ENCODE measurements around the gene GYS1. TPM values are rescaled to one million over a fixed set of nuclear protein-coding genes. Genes with fewer than 3 reads are reported as not detected.

GYS1 gene
- total and polyA plus RNA-seq, 2 of the 8 experiments (the other 6 are each of a cell fraction or from before 2014, with no cell fraction given): 30.0 to 38.7 TPM

DNA sequence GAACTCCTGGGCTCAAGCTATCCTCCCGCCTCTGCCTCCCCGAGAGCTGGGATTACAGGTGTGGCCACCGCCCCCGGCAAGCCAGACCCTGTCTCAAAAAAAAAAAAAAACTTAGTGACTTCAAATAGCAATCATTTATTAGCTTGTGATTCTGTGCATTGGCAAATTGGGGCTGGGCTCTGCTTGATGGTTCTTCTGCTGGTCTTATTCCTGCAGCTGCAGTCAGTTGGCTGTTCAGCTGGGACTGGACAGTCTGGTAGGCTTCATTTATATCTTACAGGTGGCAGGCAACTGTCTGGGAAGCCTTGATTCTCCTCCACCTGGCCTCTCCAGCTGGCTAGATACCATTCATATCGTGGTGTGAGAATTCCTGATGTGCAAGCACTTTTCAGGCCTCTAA, 52.2 kb downstream of the GYS1 start:
- Histone ChIP-seq H2BK15ac (ENCODE audit: low read length) (no peak overlapping the region), H2BK120ac (replicated peaks; ENCODE audit: low read depth, low read length) (no peak overlapping the region), H2BK12ac (ENCODE audit: low read depth, low read length) (no peak overlapping the region), H4K5ac (ENCODE audit: insufficient read length, low read depth, low read length) (no peak overlapping the region), H3K14ac (ENCODE audit: insufficient read length) (no peak overlapping the region), H3K4me2 (ENCODE audit: insufficient read depth in 1 of 2, low read depth in 2 of 2, low read length in 2 of 2) (no peak overlapping the region), H2BK5ac (ENCODE audit: low read depth, low read length) (no peak overlapping the region), H4K8ac (ENCODE audit: extremely low read depth, insufficient read depth, low read length) (no peak overlapping the region), H3K23ac (ENCODE audit: insufficient read length) (no peak overlapping the region), H3K18ac (ENCODE audit: extremely low read depth, low read length) (no peak overlapping the region), H2AK5ac (ENCODE audit: low read depth, low read length) (no peak overlapping the region), H4K91ac (replicated peaks; ENCODE audit: insufficient read length, low read length) (no peak overlapping the region), H2AFZ (ENCODE audit: low read length) (no peak overlapping the region), H3K9ac (replicated peaks in 1 of 4; ENCODE audit: extremely low read depth in 1 of 4, low read depth in 3 of 4, low read length in 3 of 4) (no peak overlapping the region), H2BK20ac (ENCODE audit: low read length) (no peak overlapping the region), H3K9me3 (ENCODE audit: insufficient read depth in 2 of 2, low read depth in 1 of 2, low read length in 1 of 2) (no peaks in the 10 kb centered on the region), H3K4me1 (replicated peaks in 1 of 4; ENCODE audit: control insufficient read depth in 3 of 4, insufficient read depth in 4 of 4, low read length in 3 of 4) (no peaks in the 10 kb centered on the region), H3K4ac (replicated peaks; ENCODE audit: insufficient read length, low read depth, low read length) (no peak overlapping the region), H3K23me2 (ENCODE audit: low read depth, low read length) (no peaks in the 10 kb centered on the region), H3K56ac (replicated peaks; ENCODE audit: insufficient read length, low read depth, low read length) (no peak overlapping the region), H3K79me1 (ENCODE audit: low read depth, low read length) (no peaks in the 10 kb centered on the region; the same call in 1 of the 2 replicates), H4K20me1 (replicated peaks in 1 of 2; ENCODE audit: control insufficient read depth in 1 of 2, insufficient read depth in 2 of 2, low read length in 2 of 2) (peaks cover 0 to 2% of the 10 kb centered on the region in 2 experiments), H3K4me3 (ENCODE audit: extremely low read depth in 1 of 4, insufficient read depth in 2 of 4, low read depth in 3 of 4, low read length in 4 of 4) (no peak overlapping the region), H3K36me3 (ENCODE audit: control insufficient read depth in 2 of 4, insufficient read depth in 4 of 4, low read length in 3 of 4) (no peaks in the 10 kb centered on the region), H3K27me3 (replicated peaks in 1 of 4; ENCODE audit: control insufficient read depth in 3 of 4, extremely low read depth in 1 of 4, insufficient read depth in 3 of 4, low read length in 3 of 4) (no peaks in the 10 kb centered on the region), H3K27ac (ENCODE audit: low read depth, low read length) (no peak overlapping the region), H3K79me2 (ENCODE audit: control insufficient read depth in 1 of 2, insufficient read depth in 2 of 2, low read length in 2 of 2) (no peaks in the 10 kb centered on the region)
- no peak for DNase-seq (ENCODE audit: low read depth in 1 of 2, low spot score in 2 of 2)
- CTCF ChIA-PET (ENCODE audit: partially characterized antibody): interaction anchor here (0.6 to 1.1 kb wide), 3 partner anchors 12 to 91 kb away, joined by 3 to 5 read pairs (median 3); partner anchors contain the start of gene CGB2
- WGBS, 2 experiments (ENCODE audit: extremely low coverage in 1 of 2, insufficient coverage in 1 of 2, insufficient read length in 1 of 2, insufficient replicate concordance in 2 of 2, low coverage in 1 of 2, low lambda C conversion rate in 2 of 2, missing lambda C conversion rate in 1 of 2): 91% methylated on average over 5 of the region's 5 CpGs; no CpG with 5 or more reads in 1 of the 2 experiments
- no peak for TF ChIP-seq PHF8 (conservative IDR thresholded peaks at IDR 0.05; ENCODE audit: low read depth, low read length)
- TF ChIP-seq TEAD4 (IDR thresholded peaks at IDR 0.05; ENCODE audit: low read depth, low read length): no peak
- no peak for TF ChIP-seq NANOG (IDR thresholded peaks at IDR 0.05; ENCODE audit: insufficient read depth, low read depth, low read length, poor library complexity, severe bottlenecking)
- no peak for TF ChIP-seq HDAC6 (IDR thresholded peaks at IDR 0.05; ENCODE audit: low read depth, low read length)
- TF ChIP-seq RFX5 (IDR thresholded peaks at IDR 0.05; ENCODE audit: borderline replicate concordance, low read depth, low read length): no peak
- TF ChIP-seq, protein P1, sequence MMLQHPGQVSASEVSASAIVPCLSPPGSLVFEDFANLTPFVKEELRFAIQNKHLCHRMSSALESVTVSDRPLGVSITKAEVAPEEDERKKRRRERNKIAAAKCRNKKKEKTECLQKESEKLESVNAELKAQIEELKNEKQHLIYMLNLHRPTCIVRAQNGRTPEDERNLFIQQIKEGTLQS (IDR thresholded peaks at IDR 0.05; ENCODE audit: insufficient read depth, low read depth, low read length): no peak
- TF ChIP-seq SIN3A (conservative IDR thresholded peaks at IDR 0.05 in 1 of 2, IDR thresholded peaks at IDR 0.05 in 1 of 2; ENCODE audit: low read depth in 1 of 2, low read length in 2 of 2): no peak
- FAIRE-seq: no peak
- POLR2A ChIA-PET (ENCODE audit: partially characterized antibody): interaction anchor here (0.6 to 2.1 kb wide), 6 partner anchors 9 to 79 kb away, joined by 3 to 6 read pairs (median 3); no protein-coding TSS in a partner anchor

All from H1 (cell line).